Measurements from ENCODE around the gene DCAF12. TPM values are rescaled to one million over a fixed set of nuclear protein-coding genes. Genes with fewer than 3 reads are reported as not detected.
"Not testable (repeated sequence)": the region's sequence is repeated elsewhere in the genome, so short reads cannot be mapped to it uniquely, and the experiment has no call there.

The DCAF12 gene
- total and polyA plus RNA-seq, 7 experiments from 2014 or later = 10.8 to 40.4 (median 22.2) TPM

- Mint-ChIP-seq H3K9me3 (peaks cover 0 to 2% (median 0%) of the 10 kb centered on the region in 11 donors), H3K4me1 (peaks cover 0 to 10% (median 4%) of the 10 kb centered on the region in 7 donors), H3K27me3 (peaks cover 0 to 10% (median 0%) of the 10 kb centered on the region in 5 donors), H3K36me3 (no peaks in the 10 kb centered on the region), H3K4me3 (no peak overlapping the region), H3K27ac (no peak overlapping the region)
- no peak for DNase-seq
- Histone ChIP-seq H3K9me3 (ENCODE audit: control insufficient read depth in 2 of 3, low read length in 3 of 3) (no peaks in the 10 kb centered on the region), H3K4me1 (ENCODE audit: control insufficient read depth in 2 of 2, insufficient read depth in 2 of 2, low read length in 2 of 2) (no peaks in the 10 kb centered on the region), H3K4me3 (ENCODE audit: low read length) (no peak overlapping the region), H3K27me3 (ENCODE audit: control insufficient read depth in 2 of 2, insufficient read depth in 2 of 2, low read length in 2 of 2) (no peaks in the 10 kb centered on the region), H3K36me3 (ENCODE audit: control insufficient read depth in 2 of 3, insufficient read depth in 3 of 3, low read length in 3 of 3) (no peaks in the 10 kb centered on the region), H3K27ac (ENCODE audit: low read depth, low read length) (no peak overlapping the region)
- CTCF ChIA-PET = no interaction called here
- intact Hi-C loops (cut with micrococcal nuclease) = no loop called here
- POLR2A ChIA-PET = no interaction called here
- ATAC-seq = no peak
Observed at GRCh38 chr9:34143116-34143515, 16.6 kb upstream of the DCAF12 start.

- Mint-ChIP-seq H3K4me1 (peaks cover 0 to 10% (median 4%) of the 10 kb centered on the region in 7 donors), H3K4me3 (no peak overlapping the region), H3K27me3 (peaks cover 0 to 7% (median 0%) of the 10 kb centered on the region in 5 donors), H3K36me3 (no peaks in the 10 kb centered on the region), H3K27ac (no peak overlapping the region), H3K9me3 (peaks cover 0 to 2% (median 0%) of the 10 kb centered on the region in 11 donors)
- no peak for ATAC-seq
- no peaks in the 10 kb centered on the region for H3K9me3 ChIP-seq (ENCODE audit: control insufficient read depth in 2 of 3, low read length in 3 of 3)
- H3K27ac ChIP-seq (ENCODE audit: low read depth, low read length) = no peak overlapping the region
- H3K4me1 ChIP-seq (ENCODE audit: control insufficient read depth in 2 of 2, insufficient read depth in 2 of 2, low read length in 2 of 2) = no peaks in the 10 kb centered on the region
- no peaks in the 10 kb centered on the region for H3K27me3 ChIP-seq (ENCODE audit: control insufficient read depth in 2 of 2, insufficient read depth in 2 of 2, low read length in 2 of 2)
- POLR2A ChIA-PET = interaction anchor here (0.6 kb wide), 1 partner anchor 123 kb away, joined by 3 read pairs; no protein-coding TSS in a partner anchor
- CTCF ChIA-PET = no interaction called here
- intact Hi-C loops (cut with micrococcal nuclease) = no loop called here
- no peak for DNase-seq
- no peaks in the 10 kb centered on the region for H3K36me3 ChIP-seq (ENCODE audit: control insufficient read depth in 2 of 3, insufficient read depth in 3 of 3, low read length in 3 of 3)
- no peak overlapping the region for H3K4me3 ChIP-seq (ENCODE audit: low read length)
Observed at GRCh38 chr9:34140853-34141252, 14.4 kb upstream of the DCAF12 start.

- no peak overlapping the region for H3K27ac Mint-ChIP-seq
- CTCF ChIA-PET = interaction anchor here (1.2 kb wide), 1 partner anchor 264 kb away, joined by 5 read pairs; no protein-coding TSS in a partner anchor
- intact Hi-C loops (cut with micrococcal nuclease) = no loop called here
Observed at GRCh38 chr9:34139477-34140146, 13.1 kb upstream of the DCAF12 start.

GRCh38 chr9:34138644-34139043 is 12.1 kb upstream of the DCAF12 start:
- H3K27me3 ChIP-seq (ENCODE audit: control insufficient read depth in 2 of 2, insufficient read depth in 2 of 2, low read length in 2 of 2); H3K36me3 Mint-ChIP-seq; H3K36me3 ChIP-seq (ENCODE audit: control insufficient read depth in 2 of 3, insufficient read depth in 3 of 3, low read length in 3 of 3); CTCF ChIA-PET; H3K27ac Mint-ChIP-seq; H3K9me3 Mint-ChIP-seq; intact Hi-C loops (cut with micrococcal nuclease); H3K4me3 ChIP-seq (ENCODE audit: low read length); H3K4me3 Mint-ChIP-seq; ATAC-seq; H3K9me3 ChIP-seq (ENCODE audit: control insufficient read depth in 2 of 3, low read length in 3 of 3); H3K27me3 Mint-ChIP-seq; H3K27ac ChIP-seq (ENCODE audit: low read depth, low read length); H3K4me1 ChIP-seq (ENCODE audit: control insufficient read depth in 2 of 2, insufficient read depth in 2 of 2, low read length in 2 of 2): not testable (repeated sequence)
- H3K4me1 Mint-ChIP-seq = peaks cover 0 to 10% (median 4%) of the 10 kb centered on the region in 7 donors
- DNase-seq = peak in 2 of 9 donors; percentile 33 to 35
- POLR2A ChIA-PET = interaction anchor here (0.6 kb wide), 1 partner anchor 40 kb away, joined by 5 read pairs; no protein-coding TSS in a partner anchor

More at GRCh38 chr9:34139477-34140146, 13.1 kb upstream of the DCAF12 start:
- Mint-ChIP-seq H3K36me3 (no peaks in the 10 kb centered on the region), H3K9me3 (peaks cover 0 to 2% (median 0%) of the 10 kb centered on the region in 11 donors), H3K27me3 (peaks cover 0 to 7% (median 0%) of the 10 kb centered on the region in 5 donors), H3K4me3 (no peak overlapping the region), H3K4me1 (peaks cover 0 to 10% (median 4%) of the 10 kb centered on the region in 7 donors)
- Histone ChIP-seq H3K4me1 (ENCODE audit: control insufficient read depth in 2 of 2, insufficient read depth in 2 of 2, low read length in 2 of 2) (no peaks in the 10 kb centered on the region), H3K27ac (ENCODE audit: low read depth, low read length) (no peak overlapping the region), H3K4me3 (ENCODE audit: low read length) (no peak overlapping the region), H3K9me3 (ENCODE audit: control insufficient read depth in 2 of 3, low read length in 3 of 3) (no peaks in the 10 kb centered on the region), H3K36me3 (ENCODE audit: control insufficient read depth in 2 of 3, insufficient read depth in 3 of 3, low read length in 3 of 3) (no peaks in the 10 kb centered on the region), H3K27me3 (ENCODE audit: control insufficient read depth in 2 of 2, insufficient read depth in 2 of 2, low read length in 2 of 2) (no peaks in the 10 kb centered on the region)
- ATAC-seq = no peak
- POLR2A ChIA-PET = interaction anchor here (0.6 kb wide), 1 partner anchor 273 kb away, joined by 5 read pairs; no protein-coding TSS in a partner anchor
- DNase-seq = no peak

GRCh38 chr9:34134521-34134920 is 8.0 kb upstream of the DCAF12 start:
- Histone ChIP-seq H3K27ac (ENCODE audit: low read depth, low read length) (no peak overlapping the region), H3K9me3 (ENCODE audit: control insufficient read depth in 2 of 3, low read length in 3 of 3) (no peaks in the 10 kb centered on the region), H3K27me3 (ENCODE audit: control insufficient read depth in 2 of 2, insufficient read depth in 2 of 2, low read length in 2 of 2) (no peaks in the 10 kb centered on the region), H3K36me3 (ENCODE audit: control insufficient read depth in 2 of 3, insufficient read depth in 3 of 3, low read length in 3 of 3) (no peaks in the 10 kb centered on the region), H3K4me1 (ENCODE audit: control insufficient read depth in 2 of 2, insufficient read depth in 2 of 2, low read length in 2 of 2) (no peaks in the 10 kb centered on the region), H3K4me3 (ENCODE audit: low read length) (no peak overlapping the region)
- DNase-seq = no peak
- POLR2A ChIA-PET = no interaction called here
- no peak for ATAC-seq
- Mint-ChIP-seq H3K27me3 (no peaks in the 10 kb centered on the region), H3K4me3 (no peak overlapping the region), H3K36me3 (no peaks in the 10 kb centered on the region), H3K9me3 (peaks cover 0 to 2% (median 0%) of the 10 kb centered on the region in 11 donors), H3K4me1 (peaks cover 0 to 9% (median 4%) of the 10 kb centered on the region in 7 donors), H3K27ac (no peak overlapping the region)
- intact Hi-C loops (cut with micrococcal nuclease) = no loop called here
- CTCF ChIA-PET = no interaction called here

GRCh38 chr9:34133436-34133949 is 7.0 kb upstream of the DCAF12 start:
- Mint-ChIP-seq H3K4me1 (peaks cover 0 to 2% (median 0%) of the 10 kb centered on the region in 7 donors), H3K27ac (no peak overlapping the region), H3K36me3 (no peaks in the 10 kb centered on the region), H3K4me3 (no peak overlapping the region), H3K27me3 (no peaks in the 10 kb centered on the region), H3K9me3 (no peaks in the 10 kb centered on the region)
- Histone ChIP-seq H3K4me3 (ENCODE audit: low read length) (no peak overlapping the region), H3K27me3 (ENCODE audit: control insufficient read depth in 2 of 2, insufficient read depth in 2 of 2, low read length in 2 of 2) (no peaks in the 10 kb centered on the region), H3K4me1 (ENCODE audit: control insufficient read depth in 2 of 2, insufficient read depth in 2 of 2, low read length in 2 of 2) (no peaks in the 10 kb centered on the region), H3K9me3 (ENCODE audit: control insufficient read depth in 2 of 3, low read length in 3 of 3) (no peaks in the 10 kb centered on the region), H3K27ac (ENCODE audit: low read depth, low read length) (no peak overlapping the region), H3K36me3 (ENCODE audit: control insufficient read depth in 2 of 3, insufficient read depth in 3 of 3, low read length in 3 of 3) (no peaks in the 10 kb centered on the region)
- ATAC-seq (no peak), DNase-seq (no peak)
- ChIA-PET CTCF (interaction anchor here (0.5 kb wide), 1 partner anchor 74 kb away, joined by 3 read pairs; no protein-coding TSS in a partner anchor), POLR2A (no interaction called here)
- intact Hi-C loops (cut with micrococcal nuclease) = no loop called here

Data from naive thymus-derived CD4-positive, alpha-beta T cell (primary cell).